Uterus (tissue), 4 donors: ENCODE measurements around the gene CELF2. TPM values are rescaled to one million over a fixed set of nuclear protein-coding genes. Genes with fewer than 3 reads are reported as not detected.
"Not testable (repeated sequence)": the region's sequence is repeated elsewhere in the genome, so short reads cannot be mapped to it uniquely, and the experiment has no call there.

ENCODE experiments used
- DNase-seq, 2 donors: peaks; one replicate each; pipeline ENCODE4 v3.0.0-alpha.2; 2019 to 2020
- H3K27ac ChIP-seq, 2 donors: fragments of 200-600 bp; sonication (generic); 1 replicate in 1 of 2; 2 replicates in 1 of 2; pipeline ENCODE4 v1.5.1; 2016 to 2018
- H3K27me3 ChIP-seq, 2 donors: fragments of 200-600 bp; sonication (generic); one replicate each; pipeline ENCODE4 v1.5.1; 2018 to 2019; ENCODE audit warnings: control low read depth in 1 of 2
- H3K36me3 ChIP-seq, 2 donors: fragments of 200-600 bp; sonication (generic); one replicate each; pipeline ENCODE4 v1.5.1; 2019; ENCODE audit warnings: control low read depth in 1 of 2
- H3K4me1 ChIP-seq, 2 donors: fragments of 200-600 bp; sonication (generic); one replicate each; pipeline ENCODE4 v1.5.1; 2018 to 2019; ENCODE audit warnings: control low read depth in 1 of 2
- H3K4me3 ChIP-seq, 2 donors: fragments of 200-600 bp; sonication (generic); 1 replicate in 1 of 2; 2 replicates in 1 of 2; pipeline ENCODE4 v1.5.1; 2018 to 2019; ENCODE audit warnings: mild to moderate bottlenecking in 1 of 2
- H3K9me3 ChIP-seq, 2 donors: fragments of 200-600 bp; sonication (generic); one replicate each; pipeline ENCODE4 v1.5.1; 2019; ENCODE audit warnings: control low read depth in 1 of 2
- POLR2A ChIP-seq, 2 donors: fragments of 450-650 bp; IDR thresholded peaks; one replicate each; pipeline ENCODE4 v1.6.1; 2016; ENCODE audit warnings: antibody characterized with exemption in 2 of 2, mild to moderate bottlenecking in 1 of 2, moderate library complexity in 1 of 2
- intact Hi-C: fragments of 100-400 bp; cut with DNase I; formaldehyde crosslinking; loops from one replicate; pipeline ENCODE4 v1.15.1; 2023; ENCODE audit warnings: low total_unique reads
- total RNA-seq, 4 donors: library from RNA; depleted of rRNA in 3 of 4; stranded (reverse); fragments of >200 nt in 3 of 4; gene quantifications; one replicate each; pipeline versions ENCODE4 v1.1.0 to v1.2.4, GENCODE V29; 2014 to 2023
- TF ChIP-seq, protein P1 (sequence below), 4 experiments: fragments of 200-600 bp in 2 of 4; fragments of 450-650 bp in 2 of 4; sonication (generic) in 2 of 4; IDR thresholded peaks; one replicate each; pipeline ENCODE4 v1.5.1; 2016 to 2019; ENCODE audit warnings: antibody characterized with exemption in 4 of 4, mild to moderate bottlenecking in 2 of 4, moderate library complexity in 1 of 4
- donor health status: DM: yes; HTN: yes; CAD: no.

Gene CELF2
- total RNA-seq, 4 donors from 2014 or later, result 12.8 to 59.2 (median 44.0) TPM

DNA sequence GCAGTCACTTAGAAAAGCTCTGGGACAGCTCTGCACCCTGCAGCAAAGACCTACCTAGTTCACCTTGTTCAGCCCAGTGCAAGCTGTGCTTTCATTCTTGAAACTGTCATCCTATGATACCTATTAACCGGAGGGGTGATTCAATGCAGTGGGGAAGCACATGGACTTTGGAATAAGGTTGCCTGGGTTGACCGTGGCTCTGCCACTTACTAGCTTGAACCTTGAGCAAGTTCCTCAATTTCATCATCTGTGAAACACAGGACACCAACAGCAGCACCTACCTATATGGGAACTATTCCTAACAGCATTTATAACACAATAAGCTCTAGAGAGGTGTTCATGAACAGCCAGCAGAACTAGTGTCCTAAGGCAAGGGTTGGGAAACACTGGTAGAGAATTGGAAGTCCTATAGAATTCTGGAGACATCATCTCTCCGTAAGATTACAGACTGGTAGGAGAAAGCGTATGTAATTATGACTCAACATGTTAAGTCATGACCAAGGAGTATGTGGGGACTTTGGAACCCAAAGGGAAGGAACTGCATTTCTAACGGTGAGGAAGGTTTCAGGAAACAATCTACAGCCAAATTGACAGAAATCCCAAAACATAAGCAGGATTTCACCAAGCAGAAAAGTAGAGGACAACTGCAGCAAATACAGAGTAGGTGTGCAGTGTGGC is 323.8 kb downstream of the CELF2 start:
- Histone ChIP-seq H3K27me3 (no peaks in the 10 kb centered on the region), H3K9me3 (no peaks in the 10 kb centered on the region), H3K4me3 (no peak overlapping the region), H3K27ac (no peak overlapping the region), H3K36me3 (no peaks in the 10 kb centered on the region), H3K4me1 (no peaks in the 10 kb centered on the region)
- intact Hi-C loops, result no loop called here
- DNase-seq, result no peak
- no peak for TF ChIP-seq POLR2A (IDR thresholded peaks at IDR 0.05)
- TF ChIP-seq, protein P1, sequence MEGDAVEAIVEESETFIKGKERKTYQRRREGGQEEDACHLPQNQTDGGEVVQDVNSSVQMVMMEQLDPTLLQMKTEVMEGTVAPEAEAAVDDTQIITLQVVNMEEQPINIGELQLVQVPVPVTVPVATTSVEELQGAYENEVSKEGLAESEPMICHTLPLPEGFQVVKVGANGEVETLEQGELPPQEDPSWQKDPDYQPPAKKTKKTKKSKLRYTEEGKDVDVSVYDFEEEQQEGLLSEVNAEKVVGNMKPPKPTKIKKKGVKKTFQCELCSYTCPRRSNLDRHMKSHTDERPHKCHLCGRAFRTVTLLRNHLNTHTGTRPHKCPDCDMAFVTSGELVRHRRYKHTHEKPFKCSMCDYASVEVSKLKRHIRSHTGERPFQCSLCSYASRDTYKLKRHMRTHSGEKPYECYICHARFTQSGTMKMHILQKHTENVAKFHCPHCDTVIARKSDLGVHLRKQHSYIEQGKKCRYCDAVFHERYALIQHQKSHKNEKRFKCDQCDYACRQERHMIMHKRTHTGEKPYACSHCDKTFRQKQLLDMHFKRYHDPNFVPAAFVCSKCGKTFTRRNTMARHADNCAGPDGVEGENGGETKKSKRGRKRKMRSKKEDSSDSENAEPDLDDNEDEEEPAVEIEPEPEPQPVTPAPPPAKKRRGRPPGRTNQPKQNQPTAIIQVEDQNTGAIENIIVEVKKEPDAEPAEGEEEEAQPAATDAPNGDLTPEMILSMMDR (IDR thresholded peaks at IDR 0.05), result no peak

DNA sequence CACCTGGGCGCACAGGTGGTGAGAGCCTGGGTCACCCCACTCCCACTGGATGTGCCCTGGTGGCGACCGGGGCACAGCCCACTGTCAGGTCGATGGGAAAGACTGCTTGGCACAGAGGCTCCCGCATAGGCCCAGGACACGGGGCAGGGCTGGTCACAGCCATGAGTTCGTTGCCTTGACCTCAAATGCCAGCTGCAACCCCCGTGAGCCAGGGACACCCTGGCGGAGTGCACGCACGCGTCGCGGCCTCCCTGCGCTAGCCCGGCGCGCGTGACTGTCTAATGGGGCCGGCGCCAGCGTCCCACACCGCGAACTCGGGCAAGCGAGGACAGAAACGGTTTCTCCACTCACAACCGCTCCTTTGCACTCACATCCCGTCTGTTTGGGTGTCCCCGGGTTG is 326.4 kb downstream of the CELF2 start:
- Histone ChIP-seq H3K36me3 (no peaks in the 10 kb centered on the region), H3K4me1 (no peaks in the 10 kb centered on the region), H3K27me3 (no peaks in the 10 kb centered on the region), H3K4me3 (no peak overlapping the region), H3K9me3 (no peaks in the 10 kb centered on the region), H3K27ac (no peak overlapping the region)
- TF ChIP-seq POLR2A (IDR thresholded peaks at IDR 0.05), result no peak
- TF ChIP-seq, protein P1 (IDR thresholded peaks at IDR 0.05), result no peak
- no peak for DNase-seq
- intact Hi-C loops, result no loop called here

DNA sequence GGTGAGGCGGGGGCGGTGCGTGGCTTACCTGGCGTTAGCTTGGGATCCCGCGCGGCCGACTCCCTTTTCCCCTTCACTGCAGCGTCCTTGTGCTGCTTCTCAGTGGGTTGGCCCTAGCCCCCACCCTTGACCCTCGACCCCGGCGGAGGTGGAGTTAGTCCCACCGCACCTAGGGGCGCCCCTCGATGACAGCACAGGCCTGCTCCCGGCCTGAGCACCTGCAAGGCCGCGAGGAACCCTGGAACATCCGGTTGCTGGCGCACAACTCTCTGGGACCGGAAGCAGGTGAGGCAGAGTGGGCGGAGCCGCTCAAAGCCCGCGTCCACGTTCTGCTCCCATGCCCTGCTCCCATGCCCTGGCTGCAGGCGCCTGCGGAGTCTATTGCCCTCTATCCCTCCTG is 326.9 kb downstream of the CELF2 start:
- H3K36me3 ChIP-seq, result no peaks in the 10 kb centered on the region
- DNase-seq, result no peak
- TF ChIP-seq, protein P1 (IDR thresholded peaks at IDR 0.05), result no peak
- no peak for TF ChIP-seq POLR2A (IDR thresholded peaks at IDR 0.05)
- no peaks in the 10 kb centered on the region for H3K27me3 ChIP-seq
- intact Hi-C loops, result no loop called here
- H3K4me3 ChIP-seq, result no peak overlapping the region
- no peaks in the 10 kb centered on the region for H3K4me1 ChIP-seq
- no peak overlapping the region for H3K27ac ChIP-seq
- H3K9me3 ChIP-seq, result no peaks in the 10 kb centered on the region

DNA sequence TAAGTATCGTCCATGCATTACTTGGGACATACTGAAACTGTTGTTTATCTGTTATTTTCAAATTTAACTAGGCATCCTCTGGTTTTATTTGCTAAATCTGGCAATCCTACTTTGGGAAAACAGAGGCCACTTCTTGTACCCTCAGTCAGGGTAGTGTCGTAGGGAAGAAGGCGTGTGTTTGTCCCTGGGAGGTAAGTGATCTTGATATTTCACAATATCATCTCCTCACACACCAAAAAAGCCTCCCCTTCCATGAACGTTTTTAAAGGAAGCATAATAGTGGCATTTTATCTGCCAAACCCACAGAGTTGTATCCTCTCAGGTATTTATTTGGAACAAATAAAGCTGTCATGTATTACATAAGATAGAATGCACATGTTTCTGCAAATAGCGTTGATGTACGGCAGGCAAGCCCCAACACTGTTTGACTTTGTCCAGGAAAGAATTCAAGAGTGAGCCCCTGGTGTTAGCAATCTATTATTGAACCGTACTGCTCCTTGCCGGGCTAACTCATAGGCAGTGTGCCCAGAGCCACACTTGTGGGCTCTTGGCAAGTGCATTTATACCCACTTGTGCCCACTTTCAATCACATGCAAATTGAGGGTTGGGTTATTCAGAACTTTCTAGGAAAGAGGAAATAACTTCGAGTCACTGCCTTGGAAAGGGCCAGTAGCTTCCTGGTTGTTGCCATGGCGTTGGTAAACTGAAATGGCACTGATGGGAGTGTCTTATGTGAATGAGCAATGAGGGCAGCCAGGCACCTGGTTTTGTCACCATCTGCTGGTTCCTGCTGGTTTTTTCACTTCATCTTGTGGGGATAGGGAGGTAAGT is 327.8 kb downstream of the CELF2 start:
- Histone ChIP-seq H3K27ac (peak overlapping the region; percentile 10 to 32), H3K9me3 (no peaks in the 10 kb centered on the region), H3K4me3 (no peak overlapping the region), H3K27me3 (no peaks in the 10 kb centered on the region), H3K36me3 (no peaks in the 10 kb centered on the region), H3K4me1 (no peaks in the 10 kb centered on the region)
- intact Hi-C loops, result no loop called here
- DNase-seq, result no peak
- TF ChIP-seq POLR2A (IDR thresholded peaks at IDR 0.05), result no peak

DNA sequence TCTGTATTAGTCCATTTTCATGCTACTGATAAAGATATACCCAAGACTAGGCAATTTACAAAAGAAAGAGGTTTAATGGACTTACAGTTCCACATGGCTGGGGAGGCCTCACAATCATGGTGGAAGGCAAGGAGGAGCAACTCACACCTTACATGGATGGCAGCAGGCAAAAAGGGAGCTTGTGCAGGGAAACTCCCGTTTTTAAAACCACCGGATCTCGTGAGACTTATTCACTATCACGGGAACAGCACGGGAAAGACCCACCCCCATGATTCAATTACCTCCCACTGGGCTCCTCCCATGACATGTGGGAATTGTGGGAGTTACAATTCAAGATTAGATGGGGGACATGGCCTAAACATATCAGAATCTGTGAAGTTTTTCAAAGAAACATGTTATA is 329.9 kb downstream of the CELF2 start:
- H3K36me3 ChIP-seq, DNase-seq, H3K27ac ChIP-seq, H3K4me1 ChIP-seq, intact Hi-C loops, H3K9me3 ChIP-seq, H3K4me3 ChIP-seq, H3K27me3 ChIP-seq: not testable (repeated sequence)

DNA sequence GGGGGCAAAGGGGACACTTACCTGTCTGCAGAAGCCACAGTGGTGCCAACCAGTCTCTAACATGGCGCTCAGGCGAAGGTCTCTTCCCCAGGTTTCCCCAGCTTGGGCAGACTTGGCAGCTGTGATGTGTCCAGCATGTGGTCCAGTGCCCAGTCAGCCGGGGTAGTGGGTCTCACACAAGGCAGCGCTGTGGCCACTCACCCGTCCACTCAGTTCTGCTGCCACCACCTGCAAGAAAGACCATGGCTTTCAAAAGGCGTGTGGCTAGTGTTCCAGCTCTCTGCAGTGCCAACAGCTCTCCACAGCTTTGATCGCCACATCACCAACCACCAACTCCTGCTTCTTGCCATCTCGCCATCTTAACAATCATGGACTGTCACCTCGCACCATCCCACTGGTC is 334.1 kb downstream of the CELF2 start:
- H3K4me1 ChIP-seq, result no peaks in the 10 kb centered on the region
- H3K4me3 ChIP-seq, result no peak overlapping the region
- H3K9me3 ChIP-seq, result no peaks in the 10 kb centered on the region
- no peak overlapping the region for H3K27ac ChIP-seq
- intact Hi-C loops, result no loop called here
- no peaks in the 10 kb centered on the region for H3K36me3 ChIP-seq
- H3K27me3 ChIP-seq, result no peaks in the 10 kb centered on the region
- DNase-seq, result no peak
- TF ChIP-seq, protein P1 (IDR thresholded peaks at IDR 0.05), result no peak
- TF ChIP-seq POLR2A (IDR thresholded peaks at IDR 0.05), result no peak
